HepG2 (cell line): ENCODE data around the gene NME2. TPM values are rescaled to one million over a fixed set of nuclear protein-coding genes. Genes with fewer than 3 reads are reported as not detected.

Experiments used
- AGO1 ChIP-seq: fragments of 200-400 bp; formaldehyde crosslinking; IDR thresholded peaks from 2 replicates; pipeline ENCODE4 v1.6.1; 2017; ENCODE audit warnings: mild to moderate bottlenecking, low read depth, low read length, moderate library complexity; ENCODE audit not compliant: poor library complexity, severe bottlenecking
- HNF4A ChIP-seq: sonication (generic); formaldehyde crosslinking; IDR thresholded peaks from 2 replicates; pipeline ENCODE4 v1.4.0; 2020; ENCODE audit warnings: missing genetic modification reagents
- KLF12 ChIP-seq: sonication (generic); formaldehyde crosslinking; IDR thresholded peaks from 2 replicates; pipeline ENCODE4 v1.4.0; 2020; ENCODE audit warnings: missing genetic modification reagents, borderline replicate concordance
- NBN ChIP-seq: fragments of 450-650 bp; conservative IDR thresholded peaks from 2 replicates; pipeline ENCODE4 v1.6.1; 2017
- PAX8 ChIP-seq: sonication (generic); formaldehyde crosslinking; IDR thresholded peaks from 2 replicates; pipeline ENCODE4 v1.8.0; 2022; ENCODE audit warnings: mild to moderate bottlenecking, missing genetic modification reagents, borderline replicate concordance
- RBFOX2 ChIP-seq: fragments of 200-400 bp; formaldehyde crosslinking; IDR thresholded peaks from 2 replicates; pipeline ENCODE4 v1.6.1; 2017; ENCODE audit warnings: low read depth, mild to moderate bottlenecking, low read length
- REST ChIP-seq, 2 experiments: IDR thresholded peaks; 2 replicates each; pipeline ENCODE4 v1.6.1; 2011 to 2012; ENCODE audit warnings: low read length in 2 of 2, borderline replicate concordance in 1 of 2, low read depth in 1 of 2, mild to moderate bottlenecking in 1 of 2, moderate library complexity in 1 of 2
- RFX1 ChIP-seq: fragments of 450-650 bp; IDR thresholded peaks from 2 replicates; pipeline ENCODE4 v1.6.1; 2017
- SOX6 ChIP-seq, 2 experiments: fragments of 450-650 bp in 1 of 2; sonication (generic) in 1 of 2; formaldehyde crosslinking in 1 of 2; IDR thresholded peaks; 2 replicates each; pipeline versions ENCODE4 v1.4.0 to v1.6.1; 2017 to 2020; ENCODE audit warnings: antibody characterized with exemption in 1 of 2, mild to moderate bottlenecking in 1 of 2, missing genetic modification reagents in 1 of 2
- YEATS4 ChIP-seq: sonication (generic); formaldehyde crosslinking; IDR thresholded peaks from 2 replicates; pipeline ENCODE4 v1.4.0; 2020; ENCODE audit warnings: missing genetic modification reagents, borderline replicate concordance
- ZFP36L1 ChIP-seq: sonication (generic); formaldehyde crosslinking; IDR thresholded peaks from 2 replicates; pipeline ENCODE4 v1.8.0; 2022; ENCODE audit warnings: mild to moderate bottlenecking, missing genetic modification reagents, moderate library complexity
- ZFX ChIP-seq: sonication (generic); formaldehyde crosslinking; IDR thresholded peaks from 2 replicates; pipeline ENCODE4 v1.4.0; 2020; ENCODE audit warnings: mild to moderate bottlenecking, low read depth, missing genetic modification reagents, moderate library complexity
- ZMYM2 ChIP-seq: sonication (generic); formaldehyde crosslinking; IDR thresholded peaks from 2 replicates; pipeline ENCODE4 v1.8.0; 2022; ENCODE audit warnings: mild to moderate bottlenecking, missing genetic modification reagents
- ZNF10 ChIP-seq: sonication (generic); formaldehyde crosslinking; IDR thresholded peaks from 2 replicates; pipeline ENCODE4 v1.4.0; 2020; ENCODE audit warnings: mild to moderate bottlenecking, low read depth, missing genetic modification reagents, borderline replicate concordance
- ZNF225 ChIP-seq: sonication (generic); formaldehyde crosslinking; IDR thresholded peaks from 2 replicates; pipeline ENCODE4 v1.4.0; 2020; ENCODE audit warnings: mild to moderate bottlenecking, missing genetic modification reagents
- ZNF605 ChIP-seq: sonication (generic); formaldehyde crosslinking; IDR thresholded peaks from 2 replicates; pipeline ENCODE4 v1.8.0; 2022; ENCODE audit warnings: mild to moderate bottlenecking, missing genetic modification reagents
- polyA plus RNA-seq, 8 experiments: library from polyadenylated mRNA; depleted of rRNA in 3 of 8; stranded (reverse) in 7 of 8; unstranded in 1 of 8; fragments of >200 nt; fragmentation: Illumina TruSeq in 4 of 8; extraction: Trizol in 4 of 8; gene quantifications; 2 replicates each; pipeline versions ENCODE4 v1.2.1 to v1.2.3, GENCODE V29; 2011 to 2016; ENCODE audit warnings: low read depth in 4 of 8, missing spikeins in 1 of 8, mixed read lengths in 1 of 8; ENCODE audit not compliant: insufficient read depth in 1 of 8
- total RNA-seq, 5 experiments: library from RNA; depleted of rRNA; stranded (reverse); fragments of >200 nt; fragmentation: Illumina TruSeq; extraction: Trizol; gene quantifications; 2 replicates each; pipeline ENCODE4 v1.2.3, GENCODE V29; 2016; ENCODE audit warnings: low read depth in 1 of 5
- TF ChIP-seq, protein P1 (sequence below), 2 experiments: fragments of 450-650 bp in 1 of 2; sonication (generic) in 1 of 2; formaldehyde crosslinking; IDR thresholded peaks; 2 replicates each; pipeline versions ENCODE4 v1.5.0 to v1.8.0; 2020 to 2022; ENCODE audit warnings: mild to moderate bottlenecking in 1 of 2, missing genetic modification reagents in 1 of 2
- TF ChIP-seq, protein P2 (sequence below): sonication (generic); formaldehyde crosslinking; IDR thresholded peaks from 2 replicates; pipeline ENCODE4 v1.5.0; 2020; ENCODE audit warnings: mild to moderate bottlenecking, missing genetic modification reagents, borderline replicate concordance

NME2 gene
- total and polyA plus RNA-seq, 2 of the 13 experiments (the other 11 are each of a cell fraction or from before 2014, with no cell fraction given) = 790 to 1,213 TPM

GRCh38 chr17:51166987-51167931, 1.0 kb downstream of the NME2 start (continued):
- TF ChIP-seq RFX1 (no peak), RBFOX2 (peak; percentile 19), ZNF10 (CRISPR knock-in tag) (no peak), SOX6 (IDR thresholded peaks at IDR 0.05) (no peak), SOX6 (CRISPR knock-in tag; IDR thresholded peaks at IDR 0.05) (0 out of 2 replicates have a peak, but pooled peaks have one; percentile 22), HNF4A (CRISPR knock-in tag) (no peak), PAX8 (CRISPR knock-in tag) (no peak; the same call in 1 of the 2 replicates), YEATS4 (CRISPR knock-in tag) (peak; percentile 4; the same call in 1 of the 2 replicates), ZNF225 (no peak; the same call in 1 of the 2 replicates), ZNF605 (CRISPR knock-in tag) (peak; percentile 31; the same call in 1 of the 2 replicates), REST (IDR thresholded peaks at IDR 0.05; ENCODE audit: borderline replicate concordance in 1 of 2, low read depth in 1 of 2, low read length in 2 of 2) (no peak), ZFX (peak; percentile 5; the same call in 1 of the 2 replicates), ZMYM2 (no peak; the same call in 1 of the 2 replicates), ZFP36L1 (peak; percentile 84), AGO1 (no peak), NBN (no peak), KLF12 (CRISPR knock-in tag) (peak; percentile 58; the same call in 1 of the 2 replicates)
- TF ChIP-seq, protein P1, sequence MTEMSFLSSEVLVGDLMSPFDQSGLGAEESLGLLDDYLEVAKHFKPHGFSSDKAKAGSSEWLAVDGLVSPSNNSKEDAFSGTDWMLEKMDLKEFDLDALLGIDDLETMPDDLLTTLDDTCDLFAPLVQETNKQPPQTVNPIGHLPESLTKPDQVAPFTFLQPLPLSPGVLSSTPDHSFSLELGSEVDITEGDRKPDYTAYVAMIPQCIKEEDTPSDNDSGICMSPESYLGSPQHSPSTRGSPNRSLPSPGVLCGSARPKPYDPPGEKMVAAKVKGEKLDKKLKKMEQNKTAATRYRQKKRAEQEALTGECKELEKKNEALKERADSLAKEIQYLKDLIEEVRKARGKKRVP (CRISPR knock-in tag; IDR thresholded peaks at IDR 0.05) = no peak
- TF ChIP-seq, protein P2, sequence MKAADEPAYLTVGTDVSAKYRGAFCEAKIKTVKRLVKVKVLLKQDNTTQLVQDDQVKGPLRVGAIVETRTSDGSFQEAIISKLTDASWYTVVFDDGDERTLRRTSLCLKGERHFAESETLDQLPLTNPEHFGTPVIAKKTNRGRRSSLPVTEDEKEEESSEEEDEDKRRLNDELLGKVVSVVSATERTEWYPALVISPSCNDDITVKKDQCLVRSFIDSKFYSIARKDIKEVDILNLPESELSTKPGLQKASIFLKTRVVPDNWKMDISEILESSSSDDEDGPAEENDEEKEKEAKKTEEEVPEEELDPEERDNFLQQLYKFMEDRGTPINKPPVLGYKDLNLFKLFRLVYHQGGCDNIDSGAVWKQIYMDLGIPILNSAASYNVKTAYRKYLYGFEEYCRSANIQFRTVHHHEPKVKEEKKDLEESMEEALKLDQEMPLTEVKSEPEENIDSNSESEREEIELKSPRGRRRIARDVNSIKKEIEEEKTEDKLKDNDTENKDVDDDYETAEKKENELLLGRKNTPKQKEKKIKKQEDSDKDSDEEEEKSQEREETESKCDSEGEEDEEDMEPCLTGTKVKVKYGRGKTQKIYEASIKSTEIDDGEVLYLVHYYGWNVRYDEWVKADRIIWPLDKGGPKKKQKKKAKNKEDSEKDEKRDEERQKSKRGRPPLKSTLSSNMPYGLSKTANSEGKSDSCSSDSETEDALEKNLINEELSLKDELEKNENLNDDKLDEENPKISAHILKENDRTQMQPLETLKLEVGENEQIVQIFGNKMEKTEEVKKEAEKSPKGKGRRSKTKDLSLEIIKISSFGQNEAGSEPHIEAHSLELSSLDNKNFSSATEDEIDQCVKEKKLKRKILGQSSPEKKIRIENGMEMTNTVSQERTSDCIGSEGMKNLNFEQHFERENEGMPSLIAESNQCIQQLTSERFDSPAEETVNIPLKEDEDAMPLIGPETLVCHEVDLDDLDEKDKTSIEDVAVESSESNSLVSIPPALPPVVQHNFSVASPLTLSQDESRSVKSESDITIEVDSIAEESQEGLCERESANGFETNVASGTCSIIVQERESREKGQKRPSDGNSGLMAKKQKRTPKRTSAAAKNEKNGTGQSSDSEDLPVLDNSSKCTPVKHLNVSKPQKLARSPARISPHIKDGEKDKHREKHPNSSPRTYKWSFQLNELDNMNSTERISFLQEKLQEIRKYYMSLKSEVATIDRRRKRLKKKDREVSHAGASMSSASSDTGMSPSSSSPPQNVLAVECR (CRISPR knock-in tag) = no peak; the same call in 1 of the 2 replicates
